Head of caudate nucleus (tissue), 42 donors: ENCODE results near the gene CCL4.

Source experiments
- DNase-seq, 42 donors: peaks; one replicate each; pipeline versions ENCODE4 v3.0.0 to v3.0.0-alpha.2; 2020 to 2021; ENCODE audit warnings: mixed read lengths in 7 of 42
- intact Hi-C: fragments of 100-400 bp; cut with DNase I; formaldehyde crosslinking; loops from one replicate; pipeline ENCODE4 v1.15.0; 2022

CCL4 gene

DNA sequence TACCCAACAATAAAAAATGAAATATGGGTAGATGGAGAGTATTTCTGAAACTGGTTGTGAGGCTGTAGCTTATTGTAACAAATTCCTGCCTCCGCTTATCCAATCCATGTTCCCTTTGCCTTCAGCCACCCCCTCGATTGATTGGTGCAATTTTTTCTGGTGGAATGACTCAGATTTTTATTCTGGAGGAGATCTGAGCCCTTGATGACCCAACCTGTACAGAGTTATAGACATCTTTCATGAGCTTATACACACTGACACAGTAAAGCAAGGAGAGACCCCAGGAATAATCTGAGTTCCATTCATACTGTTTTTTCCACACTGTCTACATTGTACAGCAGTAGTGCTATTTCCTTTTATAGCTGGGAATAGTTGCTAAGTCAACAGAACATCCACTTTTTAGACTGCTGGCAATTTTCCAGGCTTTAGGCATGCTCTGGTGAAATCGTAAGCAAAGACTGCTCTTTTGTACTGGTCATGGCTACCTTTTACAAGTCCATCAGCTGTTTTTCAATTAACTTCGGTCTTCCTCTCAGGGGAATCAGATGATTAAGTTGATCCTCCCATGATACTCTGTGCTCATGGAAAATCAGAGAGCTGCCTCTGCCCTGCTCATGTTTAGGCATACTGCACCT, 30.1 kb downstream of the CCL4 start:
- intact Hi-C loops: no loop called here
- no peak for DNase-seq

DNA sequence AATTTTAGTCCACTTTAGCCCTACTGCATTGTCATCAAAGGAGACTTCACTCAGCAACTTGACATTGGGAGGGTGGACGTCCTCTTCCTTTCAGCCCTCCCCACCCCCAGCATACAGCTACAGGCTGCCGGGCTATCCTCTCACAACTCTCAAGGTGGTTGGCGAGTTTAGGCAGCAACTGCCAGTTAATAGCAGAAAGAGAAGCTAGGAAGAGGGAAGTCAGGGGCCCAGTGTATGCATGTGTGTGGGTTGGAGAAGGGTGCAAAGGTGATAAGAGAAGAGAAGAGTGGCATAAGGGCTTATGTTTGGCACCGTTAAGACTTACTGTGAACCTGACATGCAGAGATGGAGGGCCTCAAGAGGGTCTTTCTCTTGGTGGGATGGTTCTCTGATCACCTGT, 31.8 kb downstream of the CCL4 start:
- intact Hi-C loops: no loop called here
- DNase-seq: no peak

DNA sequence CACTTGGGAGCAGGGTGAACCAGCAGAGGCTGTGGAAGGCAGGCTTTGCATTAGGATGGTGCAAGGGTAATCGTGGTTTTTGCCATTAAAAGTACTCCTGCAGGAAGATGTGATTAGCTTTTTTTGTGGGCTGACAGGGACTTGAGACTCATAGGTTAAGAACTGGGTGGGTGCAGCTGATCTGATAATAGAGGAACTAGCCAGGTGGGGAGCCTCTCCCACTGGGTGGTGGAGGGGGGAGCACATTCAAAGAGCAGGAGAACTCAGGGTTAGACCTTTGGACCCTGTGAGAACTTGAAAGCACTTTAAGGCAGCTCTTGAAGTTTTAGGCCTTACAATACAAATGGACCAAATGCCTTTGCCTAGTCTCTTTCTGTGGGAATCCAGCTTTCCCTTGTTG, 32.4 kb downstream of the CCL4 start:
- DNase-seq: no peak
- intact Hi-C loops: no loop called here

DNA sequence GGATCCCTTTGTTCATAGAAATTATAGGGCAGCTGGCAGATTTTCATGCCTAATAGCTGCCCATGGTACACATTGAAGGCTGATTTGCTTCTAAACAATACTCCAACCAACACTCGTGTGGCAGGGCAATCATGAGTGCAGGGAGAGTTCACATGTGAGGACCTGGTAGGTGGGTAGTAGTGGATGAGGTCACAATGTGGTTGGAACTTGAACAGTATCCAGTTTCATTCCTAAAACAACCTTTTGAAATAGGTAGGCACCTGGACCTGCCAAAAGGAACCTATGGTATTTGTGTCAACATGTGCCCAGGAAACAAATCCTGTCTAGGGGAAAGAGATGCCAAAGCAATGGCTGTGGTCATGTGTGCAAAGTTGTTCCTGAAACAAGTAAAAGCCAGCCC, 32.8 kb downstream of the CCL4 start:
- DNase-seq: no peak
- intact Hi-C loops: no loop called here

DNA sequence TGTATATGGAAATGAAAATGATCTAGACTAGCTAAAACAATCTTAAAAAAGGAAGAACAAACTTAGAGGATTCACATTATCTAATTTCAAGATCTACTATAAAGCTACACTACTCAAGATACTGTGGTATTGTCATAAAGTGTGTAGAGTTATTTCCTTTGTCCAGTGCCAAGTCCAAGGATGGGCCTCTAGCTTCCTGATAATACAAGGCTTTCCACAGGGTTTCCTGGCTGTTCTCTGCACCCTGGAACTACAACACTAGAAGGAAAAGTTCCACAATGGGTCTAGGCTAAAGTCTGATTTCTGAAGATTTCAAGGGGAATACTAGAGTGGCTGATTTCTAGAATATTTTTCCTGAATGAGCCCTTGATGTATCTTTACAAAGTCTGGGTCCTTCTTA, 38.6 kb downstream of the CCL4 start:
- no peak for DNase-seq
- intact Hi-C loops: no loop called here

DNA sequence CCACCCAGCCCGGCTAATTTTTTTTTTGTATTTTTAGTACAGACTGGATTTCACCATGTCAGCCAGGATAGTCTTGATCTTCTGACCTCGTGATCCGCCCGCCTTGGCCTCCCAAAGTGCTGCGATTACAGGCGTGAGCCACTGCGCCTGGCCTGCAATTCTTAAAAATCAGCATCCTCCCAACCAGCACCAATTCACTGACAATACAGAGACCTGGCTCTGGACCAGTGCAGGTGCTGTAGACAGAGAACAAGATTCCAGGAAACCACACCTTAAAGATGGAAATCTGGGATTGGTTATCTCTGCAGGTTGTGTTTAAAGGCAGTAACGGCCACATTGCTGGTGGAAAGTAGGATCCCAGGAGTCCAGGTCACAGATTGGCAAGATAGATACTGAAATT, 39.2 kb downstream of the CCL4 start:
- DNase-seq: no peak
- intact Hi-C loops: no loop called here

DNA sequence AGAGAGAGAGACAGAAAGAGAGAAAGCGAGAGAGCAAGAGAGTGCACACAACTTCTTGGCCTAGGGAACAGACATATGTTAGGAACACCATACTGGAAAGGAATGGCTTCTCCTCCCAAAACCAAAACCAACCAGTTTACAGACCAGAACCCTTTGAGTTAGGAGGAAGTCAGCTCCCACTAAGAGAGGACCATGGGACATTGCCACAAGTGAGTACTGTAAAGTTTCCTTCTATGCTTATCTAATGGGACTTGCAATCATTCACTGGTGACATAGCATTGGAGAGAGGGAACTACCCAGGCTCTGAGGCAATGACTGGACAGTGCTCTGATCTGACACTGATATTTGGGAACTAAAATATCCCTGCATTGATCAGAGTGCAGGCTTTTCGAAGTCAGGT, 40.4 kb downstream of the CCL4 start:
- intact Hi-C loops: no loop called here
- DNase-seq: no peak

DNA sequence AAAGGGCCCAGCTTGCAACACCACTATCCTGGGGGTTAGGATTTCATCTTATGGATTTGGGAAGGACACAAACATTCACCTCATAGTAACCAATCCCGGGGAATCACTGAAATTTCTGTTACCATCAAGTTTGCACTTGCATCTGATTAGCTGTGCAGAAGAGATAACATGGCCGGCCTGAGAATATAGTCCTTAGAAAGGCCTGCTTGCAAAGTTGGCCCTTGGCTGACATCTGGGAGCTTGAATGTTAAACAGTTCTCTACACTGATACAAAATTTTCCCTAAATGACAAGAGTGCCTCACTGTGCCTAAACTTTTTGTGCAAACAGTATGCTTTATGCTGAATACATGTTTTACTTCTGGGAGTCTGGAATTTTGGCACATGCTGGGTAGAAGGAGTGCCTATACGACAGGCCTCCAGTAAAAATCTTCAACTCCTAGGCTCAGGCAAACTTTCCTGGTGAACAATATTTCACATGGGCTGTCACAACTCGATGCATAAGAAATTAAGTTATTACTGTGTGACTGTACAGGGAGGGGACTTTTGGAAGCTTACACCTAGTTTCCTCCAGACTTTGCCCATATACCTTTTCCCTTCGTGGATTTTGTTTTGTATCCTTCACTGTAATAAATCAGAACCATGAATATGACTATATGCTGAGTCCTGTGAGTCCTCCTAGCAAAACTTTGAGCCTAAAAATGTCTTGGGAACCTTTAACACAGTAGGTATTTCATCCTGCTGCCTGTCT, 41.5 kb downstream of the CCL4 start:
- DNase-seq: no peak
- intact Hi-C loops: no loop called here

DNA sequence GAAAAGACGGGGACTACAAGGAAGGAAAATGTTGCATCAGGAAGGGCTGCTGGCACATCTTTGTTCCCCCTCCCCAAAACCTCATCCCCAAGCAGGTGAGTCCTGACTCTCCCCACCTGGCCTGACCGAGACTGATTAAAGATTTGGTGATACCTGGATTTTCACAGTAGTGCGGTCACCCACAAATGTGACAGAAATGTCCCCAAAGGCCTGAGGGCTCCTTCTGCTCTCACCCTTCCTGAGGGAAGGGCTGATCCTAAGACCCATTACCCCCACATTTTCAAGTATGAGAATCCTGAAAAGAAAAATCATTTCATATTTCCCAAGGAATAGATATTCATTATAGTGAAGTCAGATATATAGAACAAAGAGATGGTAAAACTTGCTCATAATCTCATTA, 44.0 kb downstream of the CCL4 start:
- intact Hi-C loops: no loop called here
- DNase-seq: no peak

DNA sequence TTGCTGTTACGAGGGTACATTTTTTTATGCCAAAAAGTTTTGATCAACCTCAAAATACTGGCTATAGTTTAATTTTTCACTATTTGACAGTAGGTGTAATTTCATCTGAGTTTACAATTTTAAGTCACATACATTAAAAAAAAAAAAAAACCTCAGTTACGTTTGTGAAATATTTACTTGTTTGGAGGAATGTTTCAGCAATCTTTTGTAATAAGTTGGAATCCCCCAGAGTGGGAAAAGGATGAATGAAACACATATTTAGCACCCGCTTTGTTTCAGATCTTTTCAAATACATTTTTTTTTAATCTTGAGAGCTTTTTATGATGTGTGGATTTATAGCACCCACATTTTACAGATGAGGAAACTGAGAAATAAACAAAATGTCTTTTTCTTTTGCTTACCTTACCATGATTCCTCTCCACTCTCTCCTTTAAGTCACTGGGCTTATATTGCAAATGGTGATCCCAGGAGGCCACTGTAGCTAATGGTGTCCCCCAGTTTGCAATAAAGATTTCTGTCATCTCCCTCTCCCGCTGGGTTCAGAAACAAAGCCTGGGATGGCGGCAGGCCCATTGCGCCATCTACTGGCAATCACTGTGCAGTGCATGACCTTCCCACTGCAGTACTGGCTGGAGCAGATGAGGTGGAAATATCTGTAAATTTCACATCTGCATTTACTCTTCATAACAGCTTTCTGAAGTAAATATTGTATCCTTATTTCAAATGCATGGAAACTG, 45.1 kb downstream of the CCL4 start:
- intact Hi-C loops: no loop called here
- peak; percentile 28 to 89 (median 71) for DNase-seq

DNA sequence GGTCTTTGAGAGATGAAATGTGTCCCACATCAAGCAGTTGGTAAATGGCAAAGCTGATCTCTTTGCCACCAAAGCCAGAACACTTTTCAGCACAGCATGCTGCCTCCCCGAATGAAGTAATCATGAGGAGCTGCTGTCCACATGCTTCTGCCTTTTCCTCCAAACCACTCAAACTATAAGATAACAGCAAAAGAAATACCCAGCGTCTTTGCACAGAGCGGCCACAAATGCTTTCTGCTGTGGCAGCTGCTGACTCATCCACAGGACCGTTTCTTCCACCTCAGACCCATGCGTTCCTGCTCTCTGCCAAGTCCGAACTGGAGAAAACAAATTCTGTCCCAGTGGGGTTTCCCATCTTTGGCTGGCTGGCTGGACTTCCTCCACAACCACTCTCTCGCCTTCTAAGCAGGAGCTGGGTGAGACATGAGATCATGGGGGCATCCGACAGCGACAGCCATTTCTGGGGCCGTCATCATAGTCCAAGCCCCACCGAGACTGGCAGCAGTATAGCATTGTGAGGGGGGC, 45.7 kb downstream of the CCL4 start:
- peak in 2 of 42 donors; percentile 7 to 37 for DNase-seq
- intact Hi-C loops: no loop called here

DNA sequence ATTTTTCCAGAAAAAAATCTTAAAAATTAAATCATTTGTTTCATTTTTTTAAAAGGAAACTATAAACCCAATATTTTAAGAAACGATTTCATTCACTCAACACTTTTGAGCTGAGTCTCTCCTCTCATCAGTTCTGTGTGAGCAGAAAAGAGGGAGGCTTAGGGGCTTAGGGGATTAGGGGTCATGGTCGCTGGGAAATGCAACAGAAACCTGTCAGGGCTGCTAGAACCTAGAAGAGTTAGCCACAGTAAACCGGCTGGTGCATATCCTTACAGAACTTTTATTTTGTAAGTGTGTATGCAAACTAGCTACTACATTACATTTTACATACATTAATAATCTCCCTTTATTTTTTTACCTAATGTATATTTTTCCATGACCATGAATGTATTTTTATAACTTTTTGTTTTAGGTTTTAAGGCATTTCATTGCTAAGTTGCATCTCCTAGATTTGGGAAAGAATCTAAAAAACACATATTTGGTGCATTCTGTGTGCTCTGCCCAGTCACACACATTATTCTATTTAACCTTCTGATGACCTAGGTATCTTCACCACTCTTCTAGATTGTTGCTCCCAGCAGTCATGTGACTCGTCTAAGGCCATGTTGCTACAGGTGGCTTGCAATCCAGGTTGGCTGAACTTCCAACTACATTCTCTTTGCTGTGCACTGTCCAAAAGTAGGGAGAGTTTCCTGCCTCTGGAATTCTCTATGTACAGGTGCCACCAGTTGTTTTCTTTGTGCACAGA, 48.4 kb downstream of the CCL4 start:
- intact Hi-C loops: no loop called here
- DNase-seq: no peak

DNA sequence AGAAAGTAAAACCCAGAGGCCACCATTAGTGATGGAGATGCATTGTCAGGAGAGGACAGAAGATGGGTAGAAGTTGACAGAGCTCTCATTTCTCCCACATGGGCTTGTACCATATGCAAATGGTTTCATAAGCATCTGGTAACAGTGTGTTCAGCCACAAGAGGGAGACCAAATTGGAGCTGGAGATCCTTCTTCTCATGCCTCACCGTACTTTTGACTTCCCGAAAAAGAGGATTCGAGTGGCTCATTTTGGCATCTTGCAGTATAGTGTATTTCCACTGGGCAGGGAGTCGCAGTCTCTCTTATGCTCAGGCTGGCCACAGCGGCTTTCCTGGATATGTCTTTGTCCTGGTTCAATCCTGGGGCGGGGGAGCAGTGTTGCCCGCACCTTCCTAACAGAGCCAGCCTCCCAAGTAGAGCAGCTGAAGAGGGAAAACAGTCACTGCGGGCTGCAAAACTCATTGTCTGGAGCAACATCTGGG, 49.1 kb downstream of the CCL4 start:
- intact Hi-C loops: no loop called here
- no peak for DNase-seq

DNA sequence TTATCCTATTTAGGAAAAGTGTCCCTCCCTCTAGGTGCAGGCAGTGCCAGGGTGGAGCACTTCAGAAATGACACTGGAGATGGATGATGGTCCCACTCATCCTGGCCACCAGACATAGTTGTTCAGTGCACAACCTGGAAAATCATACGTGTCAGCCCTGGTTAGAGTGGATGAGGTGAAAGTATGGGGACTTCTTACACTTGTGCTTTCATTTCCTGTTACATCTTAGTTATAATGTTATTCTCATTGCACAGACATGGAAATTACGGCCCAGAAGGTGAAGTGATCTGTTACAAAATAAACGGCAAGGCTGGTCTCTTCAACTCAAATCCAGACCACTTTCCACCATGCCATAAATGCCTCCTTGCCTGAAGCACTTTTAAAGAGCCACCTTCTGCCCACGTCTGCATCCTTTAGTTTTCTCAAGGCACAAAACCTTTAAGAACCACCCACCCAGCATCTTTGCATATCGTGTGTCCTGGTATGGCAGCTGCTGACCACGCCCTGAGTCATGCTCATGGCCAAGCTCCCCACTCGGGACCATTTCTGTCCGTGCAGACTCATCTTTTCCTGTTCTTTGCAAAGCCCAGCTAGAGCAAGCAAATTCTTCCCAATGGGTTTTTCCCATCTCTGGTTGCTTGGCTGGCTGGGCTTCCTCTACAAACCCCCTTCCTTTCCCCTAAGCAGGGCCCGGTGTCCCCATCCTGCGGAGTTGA, 50.4 kb downstream of the CCL4 start:
- intact Hi-C loops: no loop called here
- DNase-seq: no peak
